ENCODE results near the gene AK3. TPM values are rescaled to one million over a fixed set of nuclear protein-coding genes. Genes with fewer than 3 reads are reported as not detected.

The AK3 gene
- total and polyA plus RNA-seq, 9 of the 15 experiments (the other 6 are each of a cell fraction or from before 2014, with no cell fraction given) = 12.2 to 78.6 (median 41.8) TPM

DNA sequence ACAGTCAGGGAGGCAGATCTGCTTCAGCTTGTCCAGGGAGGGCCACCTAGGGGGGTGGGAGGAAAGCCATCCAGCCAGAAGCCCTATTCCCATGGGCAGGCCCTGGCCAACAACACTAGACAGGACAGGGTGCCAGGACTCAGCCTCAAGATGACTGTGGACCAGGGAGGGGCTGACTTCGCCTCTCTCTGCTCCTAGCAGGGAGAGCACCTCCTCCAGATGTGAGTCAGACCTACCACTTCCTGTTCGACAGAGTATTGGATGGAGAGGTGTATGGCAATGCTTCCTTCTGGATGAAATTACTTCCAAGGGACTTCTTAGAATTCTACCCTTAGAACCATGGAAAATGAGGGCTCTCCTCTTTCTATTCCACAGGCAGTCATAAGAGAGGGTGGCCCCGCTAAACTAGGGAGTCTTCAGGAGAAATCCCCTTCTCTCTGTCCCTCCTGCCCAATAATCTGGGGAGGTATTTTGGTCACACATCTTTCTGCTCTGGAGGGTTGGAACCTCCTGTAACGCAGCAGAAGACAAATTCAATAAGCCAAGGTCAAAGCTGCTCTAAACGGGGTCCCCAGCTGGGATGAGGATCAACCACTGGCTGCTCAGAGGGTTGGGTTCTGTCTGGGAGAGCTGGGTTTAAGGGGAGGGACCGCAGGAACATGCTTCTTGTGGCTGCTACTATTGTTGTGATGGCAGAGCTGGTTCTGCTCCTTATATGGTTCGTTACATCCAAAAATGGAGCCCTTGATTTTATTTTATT, 28.5 kb upstream of the AK3 start (continued):
- TF ChIP-seq HSF4 (CRISPR knock-in tag; IDR thresholded peaks at IDR 0.05; ENCODE audit: borderline replicate concordance) (no peak), CTBP1 (IDR thresholded peaks at IDR 0.05; ENCODE audit: borderline replicate concordance) (peak; percentile 41; the same call in 1 of the 2 replicates), GABPA (tag; conservative IDR thresholded peaks at IDR 0.05; ENCODE audit: low read depth) (0 out of 2 replicates have a peak, but pooled peaks have one; percentile 26), ZNF695 (CRISPR knock-in tag; IDR thresholded peaks at IDR 0.05) (no peak), ARID1B (IDR thresholded peaks at IDR 0.05) (0 out of 2 replicates have a peak, but pooled peaks have one; percentile 26), SPI1 (IDR thresholded peaks at IDR 0.05; ENCODE audit: borderline replicate concordance, low read depth, low read length) (peak; percentile 79), JUND (IDR thresholded peaks at IDR 0.05; ENCODE audit: borderline replicate concordance, low read depth, low read length) (peak; percentile 82), JUND (tag; IDR thresholded peaks at IDR 0.05; ENCODE audit: borderline replicate concordance, low read depth, low read length) (peak; percentile 60; the same call in 1 of the 3 replicates), ZNF354B (CRISPR knock-in tag; IDR thresholded peaks at IDR 0.05) (no peak), SMARCA4 (IDR thresholded peaks at IDR 0.05) (0 out of 2 replicates have a peak, but pooled peaks have one; percentile 45)
- TF ChIP-seq, protein P1, sequence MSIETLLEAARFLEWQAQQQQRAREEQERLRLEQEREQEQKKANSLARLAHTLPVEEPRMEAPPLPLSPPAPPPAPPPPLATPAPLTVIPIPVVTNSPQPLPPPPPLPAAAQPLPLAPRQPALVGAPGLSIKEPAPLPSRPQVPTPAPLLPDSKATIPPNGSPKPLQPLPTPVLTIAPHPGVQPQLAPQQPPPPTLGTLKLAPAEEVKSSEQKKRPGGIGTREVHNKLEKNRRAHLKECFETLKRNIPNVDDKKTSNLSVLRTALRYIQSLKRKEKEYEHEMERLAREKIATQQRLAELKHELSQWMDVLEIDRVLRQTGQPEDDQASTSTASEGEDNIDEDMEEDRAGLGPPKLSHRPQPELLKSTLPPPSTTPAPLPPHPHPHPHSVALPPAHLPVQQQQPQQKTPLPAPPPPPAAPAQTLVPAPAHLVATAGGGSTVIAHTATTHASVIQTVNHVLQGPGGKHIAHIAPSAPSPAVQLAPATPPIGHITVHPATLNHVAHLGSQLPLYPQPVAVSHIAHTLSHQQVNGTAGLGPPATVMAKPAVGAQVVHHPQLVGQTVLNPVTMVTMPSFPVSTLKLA (conservative IDR thresholded peaks at IDR 0.05) = no peak
- TF ChIP-seq, protein P2, sequence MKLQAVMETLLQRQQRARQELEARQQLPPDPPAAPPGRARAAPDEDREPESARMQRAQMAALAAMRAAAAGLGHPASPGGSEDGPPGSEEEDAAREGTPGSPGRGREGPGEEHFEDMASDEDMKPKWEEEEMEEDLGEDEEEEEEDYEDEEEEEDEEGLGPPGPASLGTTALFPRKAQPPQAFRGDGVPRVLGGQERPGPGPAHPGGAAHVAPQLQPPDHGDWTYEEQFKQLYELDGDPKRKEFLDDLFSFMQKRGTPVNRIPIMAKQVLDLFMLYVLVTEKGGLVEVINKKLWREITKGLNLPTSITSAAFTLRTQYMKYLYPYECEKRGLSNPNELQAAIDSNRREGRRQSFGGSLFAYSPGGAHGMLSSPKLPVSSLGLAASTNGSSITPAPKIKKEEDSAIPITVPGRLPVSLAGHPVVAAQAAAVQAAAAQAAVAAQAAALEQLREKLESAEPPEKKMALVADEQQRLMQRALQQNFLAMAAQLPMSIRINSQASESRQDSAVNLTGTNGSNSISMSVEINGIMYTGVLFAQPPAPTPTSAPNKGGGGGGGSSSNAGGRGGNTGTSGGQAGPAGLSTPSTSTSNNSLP (IDR thresholded peaks at IDR 0.05; ENCODE audit: borderline replicate concordance, low read depth, low read length) = no peak

All from K562 (cell line).